Activated CD4-positive, alpha-beta memory T cell treated with anti-CD3 and anti-CD28 coated beads for 36 hours (primary cell): Measurements from ENCODE around the gene LHFPL2. TPM values are rescaled to one million over a fixed set of nuclear protein-coding genes. Genes with fewer than 3 reads are reported as not detected.
"Not testable (repeated sequence)": the region's sequence is repeated elsewhere in the genome, so short reads cannot be mapped to it uniquely, and the experiment has no call there.

Experiments used
- CTCF ChIA-PET: fragments of 350-600 bp; sonication (Branson Sonifier 250); formaldehyde crosslinking; loops from one replicate; lab custom pipeline; 2021; ENCODE audit warnings: antibody characterized with exemption, inconsistent platforms; lab: Charles Lee
- POLR2A ChIA-PET: fragments of 350-600 bp; sonication (Branson Sonifier 250); formaldehyde crosslinking; loops from one replicate; lab custom pipeline; 2021; ENCODE audit warnings: antibody characterized with exemption; lab: Charles Lee
- DNase-seq: peaks from one replicate; pipeline ENCODE4 v3.0.0-alpha.2; 2020
- H3K27ac Mint-ChIP-seq: one replicate; pipeline ENCODE4 v1.8.0; 2021; ENCODE audit warnings: mixed read lengths
- H3K27me3 Mint-ChIP-seq: one replicate; pipeline ENCODE4 v1.8.0; 2021; ENCODE audit warnings: mixed read lengths
- H3K36me3 Mint-ChIP-seq: one replicate; pipeline ENCODE4 v1.8.0; 2021; ENCODE audit warnings: mixed read lengths
- H3K4me1 Mint-ChIP-seq: one replicate; pipeline ENCODE4 v1.8.0; 2021; ENCODE audit warnings: low read depth, mixed read lengths
- H3K4me3 Mint-ChIP-seq: one replicate; pipeline ENCODE4 v1.8.0; 2021; ENCODE audit warnings: mild to moderate bottlenecking, mixed read lengths
- H3K9me3 Mint-ChIP-seq: one replicate; pipeline ENCODE4 v1.8.0; 2021; ENCODE audit warnings: mixed read lengths
- intact Hi-C: fragments of 100-400 bp; cut with micrococcal nuclease; formaldehyde crosslinking; loops from one replicate; pipeline ENCODE4 v1.15.1; 2023
- total RNA-seq, 2 experiments: library from RNA; stranded (reverse); gene quantifications; one replicate each; pipeline ENCODE4 v1.2.3, GENCODE V29; 2021

LHFPL2 gene
- total RNA-seq, 2 experiments from 2014 or later = 0.05 to 0.19 TPM

DNA sequence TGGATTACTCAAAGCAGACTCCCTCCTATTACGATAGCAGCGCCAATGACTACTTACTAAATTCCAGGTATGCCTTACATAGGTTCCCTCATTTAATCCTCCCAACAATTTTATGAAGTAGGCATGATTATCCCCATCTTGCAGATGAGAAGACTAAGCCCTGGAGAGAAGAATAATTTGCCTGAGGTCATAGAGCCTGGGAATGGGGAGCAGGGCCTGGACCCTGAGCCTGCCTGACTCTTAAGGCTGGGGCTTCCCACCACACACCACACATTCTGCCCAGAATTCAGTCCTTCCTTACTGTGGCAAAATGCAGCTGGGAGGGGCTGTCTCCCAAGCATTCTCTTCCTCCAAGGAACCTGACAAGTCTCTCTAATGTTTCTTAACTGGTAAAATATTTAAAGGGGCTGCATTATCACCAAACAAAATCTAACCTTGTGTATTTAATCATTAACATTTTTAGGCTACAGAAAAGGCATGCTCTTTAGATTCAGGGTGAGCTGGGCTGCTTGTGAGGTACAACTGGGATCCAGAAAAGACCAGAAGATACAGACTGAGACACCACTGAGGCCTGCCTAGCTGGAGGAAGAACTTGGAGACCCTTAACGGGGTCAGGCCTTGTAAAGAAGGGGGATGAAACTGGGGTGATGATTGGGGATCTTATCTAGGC, 26.1 kb downstream of the LHFPL2 start:
- Mint-ChIP-seq H3K9me3 (peaks cover 2% of the 10 kb centered on the region), H3K27me3 (peaks cover 1% of the 10 kb centered on the region)
- POLR2A ChIA-PET = no interaction called here

DNA sequence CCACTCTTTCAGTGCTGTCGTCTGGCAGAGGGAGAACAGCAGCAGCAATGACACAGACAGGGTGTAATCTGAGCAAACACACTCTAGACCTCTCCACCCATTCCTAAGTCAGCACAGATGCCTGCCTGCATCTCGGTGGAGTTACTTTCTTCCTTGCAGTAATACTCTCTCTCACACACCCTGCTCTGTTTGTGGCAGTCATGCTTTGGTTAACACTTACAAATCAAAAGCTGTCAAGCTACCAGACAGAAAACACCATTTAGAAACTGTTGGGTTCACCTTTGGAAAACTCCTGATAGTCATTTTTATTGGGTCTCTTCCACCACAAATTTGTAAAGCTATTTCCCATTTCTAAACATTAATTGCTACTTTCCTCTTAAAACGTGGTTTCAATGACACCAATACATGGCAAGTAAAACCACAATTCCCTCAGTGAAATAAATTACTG, 27.3 kb downstream of the LHFPL2 start:
- ChIA-PET POLR2A (no interaction called here), CTCF (no interaction called here)
- intact Hi-C loops = no loop called here
- H3K4me1 Mint-ChIP-seq = no peaks in the 10 kb centered on the region
- H3K27ac Mint-ChIP-seq = no peak overlapping the region
- H3K27me3 Mint-ChIP-seq = no peaks in the 10 kb centered on the region
- DNase-seq = no peak
- H3K36me3 Mint-ChIP-seq = no peaks in the 10 kb centered on the region
- no peak overlapping the region for H3K4me3 Mint-ChIP-seq
- H3K9me3 Mint-ChIP-seq = peaks cover 2% of the 10 kb centered on the region

More for the DNA sequence above, 26.1 kb downstream of the LHFPL2 start:
- Mint-ChIP-seq H3K4me1 (no peaks in the 10 kb centered on the region), H3K4me3 (no peak overlapping the region), H3K27ac (no peak overlapping the region), H3K36me3 (no peaks in the 10 kb centered on the region)
- CTCF ChIA-PET = no interaction called here
- DNase-seq = no peak
- intact Hi-C loops = no loop called here

DNA sequence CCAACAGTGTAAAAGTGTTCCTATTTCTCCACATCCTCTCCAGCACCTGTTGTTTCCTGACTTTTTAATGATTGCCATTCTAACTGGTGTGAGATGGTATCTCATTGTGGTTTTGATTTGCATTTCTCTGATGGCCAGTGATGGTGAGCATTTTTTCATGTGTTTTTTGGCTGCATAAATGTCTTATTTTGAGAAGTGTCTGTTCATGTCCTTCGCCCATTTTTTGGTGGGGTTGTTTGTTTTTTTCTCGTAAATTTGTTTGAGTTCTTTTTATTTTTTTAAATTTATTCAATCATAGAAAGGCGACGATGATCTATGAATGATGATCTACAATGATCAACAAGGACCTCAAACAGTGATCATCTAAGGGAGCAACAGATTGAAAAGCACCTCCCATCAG, 28.5 kb downstream of the LHFPL2 start:
- H3K27me3 Mint-ChIP-seq, intact Hi-C loops, H3K9me3 Mint-ChIP-seq, CTCF ChIA-PET, POLR2A ChIA-PET, H3K4me3 Mint-ChIP-seq, H3K27ac Mint-ChIP-seq, H3K4me1 Mint-ChIP-seq, H3K36me3 Mint-ChIP-seq, DNase-seq: not testable (repeated sequence)

DNA sequence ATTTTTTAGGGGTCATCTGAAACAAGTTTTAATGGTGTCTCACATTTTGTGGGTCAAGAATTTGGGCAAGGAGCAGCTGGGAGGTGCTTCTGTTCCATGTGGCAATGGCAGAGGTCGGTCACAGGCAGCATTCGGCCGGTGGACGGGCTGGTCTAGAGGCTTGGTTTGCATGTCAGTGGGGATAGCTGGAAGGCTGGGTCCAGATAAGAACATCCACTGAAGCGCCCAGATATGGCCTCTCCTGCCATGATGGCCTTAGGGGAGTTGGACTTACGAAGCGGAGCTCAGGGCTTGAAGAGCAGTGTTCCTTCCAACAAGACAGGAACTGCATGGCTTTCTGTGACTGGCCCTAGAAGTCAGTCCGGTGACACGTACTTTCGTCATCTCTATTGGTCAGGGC, 30.3 kb downstream of the LHFPL2 start:
- ChIA-PET POLR2A (interaction anchor here (0.6 kb wide), 1 partner anchor 819 kb away, joined by 4 read pairs; no protein-coding TSS in a partner anchor), CTCF (no interaction called here)
- H3K4me3 Mint-ChIP-seq = no peak overlapping the region
- intact Hi-C loops = no loop called here
- no peaks in the 10 kb centered on the region for H3K36me3 Mint-ChIP-seq
- DNase-seq = no peak
- H3K27me3 Mint-ChIP-seq = no peaks in the 10 kb centered on the region
- peaks cover 2% of the 10 kb centered on the region for H3K9me3 Mint-ChIP-seq
- H3K4me1 Mint-ChIP-seq = no peaks in the 10 kb centered on the region
- H3K27ac Mint-ChIP-seq = no peak overlapping the region

DNA sequence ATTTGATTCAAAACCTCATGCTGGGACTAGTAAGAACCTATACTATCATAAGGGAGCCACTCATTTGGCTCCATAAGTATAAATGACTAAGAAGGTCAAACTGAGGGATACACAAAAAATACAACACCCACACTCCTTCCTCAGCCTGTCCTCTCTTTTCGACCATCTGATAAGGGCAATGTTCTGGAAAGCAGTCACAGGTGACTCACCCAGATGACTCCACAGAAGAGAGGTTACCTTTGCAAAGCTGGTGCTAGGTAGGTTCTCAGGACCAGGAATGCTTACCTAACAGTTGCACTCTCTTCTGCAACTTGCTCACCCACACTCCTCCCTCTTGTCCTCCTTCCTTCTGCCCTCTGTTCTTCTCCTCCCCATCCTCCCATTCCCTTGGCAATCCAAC, 32.9 kb downstream of the LHFPL2 start:
- no peaks in the 10 kb centered on the region for H3K36me3 Mint-ChIP-seq
- CTCF ChIA-PET = no interaction called here
- peaks cover 2% of the 10 kb centered on the region for H3K9me3 Mint-ChIP-seq
- no peak overlapping the region for H3K27ac Mint-ChIP-seq
- H3K27me3 Mint-ChIP-seq = no peaks in the 10 kb centered on the region
- POLR2A ChIA-PET = no interaction called here
- no peaks in the 10 kb centered on the region for H3K4me1 Mint-ChIP-seq
- intact Hi-C loops = no loop called here
- no peak for DNase-seq
- no peak overlapping the region for H3K4me3 Mint-ChIP-seq

DNA sequence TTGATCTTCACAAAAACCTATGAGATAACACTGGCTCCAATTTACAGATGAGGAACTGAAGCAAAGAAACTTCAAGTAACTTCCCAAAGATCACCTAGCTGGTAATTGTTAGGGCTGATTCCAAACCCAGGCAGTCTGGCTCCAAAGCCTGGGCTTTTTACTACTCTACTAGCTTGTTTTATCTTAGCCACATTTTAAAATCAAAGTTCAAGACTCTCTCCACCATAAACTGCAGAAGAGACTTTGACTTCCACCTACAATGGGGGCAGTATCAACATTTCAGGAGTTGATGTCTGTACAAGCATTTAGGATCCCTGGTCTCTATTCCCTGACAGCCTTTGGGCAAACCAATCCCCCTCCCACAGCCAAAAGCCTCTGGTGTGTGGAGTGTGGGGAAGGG, 33.8 kb downstream of the LHFPL2 start:
- POLR2A ChIA-PET = no interaction called here
- Mint-ChIP-seq H3K36me3 (no peaks in the 10 kb centered on the region), H3K27me3 (no peaks in the 10 kb centered on the region), H3K4me1 (no peaks in the 10 kb centered on the region), H3K9me3 (no peaks in the 10 kb centered on the region), H3K27ac (no peak overlapping the region), H3K4me3 (no peak overlapping the region)
- intact Hi-C loops = no loop called here
- CTCF ChIA-PET = no interaction called here
- no peak for DNase-seq

DNA sequence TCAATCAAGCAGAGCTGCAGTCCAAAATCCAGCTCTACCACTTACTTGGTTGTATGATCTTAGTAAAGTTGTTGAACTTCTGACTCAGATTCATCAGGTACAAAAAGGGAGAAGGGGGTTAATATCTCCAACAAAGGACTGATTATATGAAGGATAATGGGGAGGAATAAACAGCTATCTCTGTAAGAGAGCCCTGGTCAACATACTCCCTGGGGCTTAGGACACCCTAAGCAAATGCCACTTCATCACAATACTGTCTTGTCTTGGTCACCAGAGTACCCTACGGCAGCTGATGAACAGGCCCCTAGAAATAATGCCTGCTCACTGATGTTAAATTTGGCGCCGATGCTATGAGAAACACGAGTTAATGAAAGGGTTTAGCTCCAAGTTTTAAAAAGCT, 34.8 kb downstream of the LHFPL2 start:
- DNase-seq = no peak
- Mint-ChIP-seq H3K36me3 (no peaks in the 10 kb centered on the region), H3K27me3 (peaks cover 1% of the 10 kb centered on the region), H3K4me1 (no peaks in the 10 kb centered on the region), H3K27ac (no peak overlapping the region), H3K9me3 (no peaks in the 10 kb centered on the region), H3K4me3 (no peak overlapping the region)
- intact Hi-C loops = no loop called here
- CTCF ChIA-PET = no interaction called here
- POLR2A ChIA-PET = no interaction called here

DNA sequence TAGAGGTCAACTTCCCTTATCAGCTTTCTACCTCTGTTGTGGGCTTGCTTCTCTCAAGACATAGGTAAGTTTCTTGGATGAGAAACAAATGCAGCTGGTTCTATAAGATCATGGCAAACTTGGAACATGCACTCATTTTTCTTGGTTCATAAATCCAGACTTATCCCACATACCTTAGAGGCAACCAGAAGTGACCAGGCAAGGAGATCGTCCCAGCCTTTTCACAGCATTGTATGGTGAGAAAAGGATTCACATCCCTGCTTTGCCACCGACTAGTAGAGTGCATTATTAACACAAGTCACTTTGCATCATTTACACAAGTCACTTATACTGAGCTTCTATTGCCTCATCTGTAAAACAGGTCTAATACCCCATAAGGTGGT, 35.4 kb downstream of the LHFPL2 start:
- Mint-ChIP-seq H3K4me3 (no peak overlapping the region), H3K27me3 (peaks cover 1% of the 10 kb centered on the region), H3K36me3 (no peaks in the 10 kb centered on the region), H3K4me1 (no peaks in the 10 kb centered on the region), H3K9me3 (no peaks in the 10 kb centered on the region), H3K27ac (no peak overlapping the region)
- intact Hi-C loops = no loop called here
- POLR2A ChIA-PET = no interaction called here
- DNase-seq = no peak
- CTCF ChIA-PET = no interaction called here

DNA sequence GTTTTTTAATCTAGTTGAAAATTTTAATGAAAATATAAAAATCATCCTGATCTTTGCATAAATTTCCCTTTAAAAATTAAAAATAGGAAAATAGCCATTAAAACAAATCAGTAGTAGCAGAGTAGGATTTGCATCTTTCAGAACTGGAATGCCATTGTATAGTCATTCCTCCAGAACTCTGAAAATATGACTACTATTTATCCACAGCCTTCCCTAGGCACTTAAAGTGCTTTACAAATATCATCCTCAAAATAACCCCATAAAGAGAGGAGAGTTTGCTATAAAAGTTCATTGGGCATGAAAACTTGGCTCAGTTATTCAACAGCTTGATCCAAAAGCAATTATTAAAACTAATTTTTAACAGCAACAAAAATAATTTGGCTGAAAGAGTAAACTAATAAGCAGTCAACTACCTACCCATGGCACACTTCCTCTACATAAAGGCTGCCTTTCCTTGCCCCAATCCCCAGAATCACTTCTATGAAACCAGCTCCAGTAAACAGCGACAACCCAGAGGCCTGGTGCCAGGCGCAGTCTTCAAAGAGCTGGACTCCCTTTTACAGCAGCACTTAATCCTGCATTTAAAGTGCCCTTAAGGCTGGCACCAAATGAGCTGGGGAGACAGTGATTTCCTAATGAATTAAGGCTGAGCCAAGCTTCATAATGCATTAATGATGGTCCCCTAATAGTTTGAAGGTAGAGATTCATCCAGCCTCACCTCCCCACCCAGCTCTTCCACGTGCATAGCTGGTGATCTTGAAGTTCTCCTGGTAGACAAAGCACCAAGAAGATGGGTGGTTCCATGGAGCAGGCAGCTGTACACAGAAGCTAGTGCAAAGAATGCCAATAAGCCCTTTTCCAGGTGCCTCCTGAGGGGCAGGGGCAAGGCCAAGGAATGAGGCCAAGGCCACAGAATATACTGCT, 36.1 kb downstream of the LHFPL2 start:
- H3K27me3 Mint-ChIP-seq = peaks cover 1% of the 10 kb centered on the region
- no peak overlapping the region for H3K4me3 Mint-ChIP-seq
- H3K9me3 Mint-ChIP-seq = no peaks in the 10 kb centered on the region
- intact Hi-C loops = no loop called here
- H3K4me1 Mint-ChIP-seq = no peaks in the 10 kb centered on the region
- no peaks in the 10 kb centered on the region for H3K36me3 Mint-ChIP-seq
- no peak for DNase-seq
- H3K27ac Mint-ChIP-seq = no peak overlapping the region
- CTCF ChIA-PET = no interaction called here
- POLR2A ChIA-PET = no interaction called here

DNA sequence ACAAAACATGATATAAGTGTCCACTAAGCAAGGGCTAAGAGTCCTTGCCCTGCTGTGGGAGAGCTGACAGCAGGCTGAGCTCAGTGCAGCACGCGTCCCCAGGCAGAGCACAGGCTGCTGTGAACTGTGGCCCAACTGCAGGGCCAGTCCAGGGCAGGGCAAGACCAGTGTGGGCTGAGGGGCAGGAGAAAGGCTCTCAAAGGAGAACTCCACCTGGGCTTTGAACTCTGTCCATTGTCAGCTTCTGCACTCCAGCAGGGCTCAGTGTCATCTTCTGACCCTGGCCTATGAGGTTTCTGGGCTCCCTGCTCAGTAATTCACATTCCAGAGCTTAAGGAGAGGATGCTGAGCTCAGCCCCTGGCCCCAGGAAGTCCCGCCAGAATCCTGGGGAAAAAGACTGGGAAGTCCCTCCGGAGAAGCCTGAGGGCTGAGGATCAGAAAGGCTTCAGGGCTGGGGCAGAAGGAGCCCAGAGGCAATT, 37.4 kb downstream of the LHFPL2 start:
- H3K9me3 Mint-ChIP-seq = no peaks in the 10 kb centered on the region
- no peaks in the 10 kb centered on the region for H3K36me3 Mint-ChIP-seq
- ChIA-PET CTCF (interaction anchor here (0.6 kb wide), 1 partner anchor 800 kb away, joined by 3 read pairs; no protein-coding TSS in a partner anchor), POLR2A (interaction anchor here (0.9 kb wide), 1 partner anchor 42 kb away, joined by 3 read pairs; no protein-coding TSS in a partner anchor)
- no peak for DNase-seq
- intact Hi-C loops = no loop called here
- no peaks in the 10 kb centered on the region for H3K4me1 Mint-ChIP-seq
- no peak overlapping the region for H3K4me3 Mint-ChIP-seq
- H3K27me3 Mint-ChIP-seq = peaks cover 1% of the 10 kb centered on the region
- H3K27ac Mint-ChIP-seq = no peak overlapping the region

DNA sequence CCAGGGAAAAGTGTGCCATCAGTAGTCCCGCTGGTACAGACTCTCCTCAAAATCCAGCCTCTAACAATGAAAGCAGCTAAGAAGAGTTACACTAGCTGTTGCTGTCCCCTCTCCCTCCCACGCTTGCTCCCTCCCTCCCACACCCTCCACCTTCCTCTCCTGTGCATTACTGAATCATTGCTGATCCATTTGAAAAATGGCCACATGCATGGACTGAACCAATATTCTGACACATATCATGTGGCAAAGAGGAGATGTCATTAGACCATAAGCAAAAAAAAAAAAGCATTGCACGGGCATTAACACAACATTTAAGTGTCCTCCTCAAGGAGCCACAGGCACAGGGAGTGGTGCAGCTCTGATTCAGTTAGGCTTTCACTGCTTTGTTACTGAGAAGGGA, 37.9 kb downstream of the LHFPL2 start:
- H3K4me3 Mint-ChIP-seq = no peak overlapping the region
- H3K36me3 Mint-ChIP-seq = no peaks in the 10 kb centered on the region
- no peak overlapping the region for H3K27ac Mint-ChIP-seq
- intact Hi-C loops = no loop called here
- peaks cover 1% of the 10 kb centered on the region for H3K27me3 Mint-ChIP-seq
- no peaks in the 10 kb centered on the region for H3K9me3 Mint-ChIP-seq
- CTCF ChIA-PET = interaction anchor here (0.6 kb wide), 1 partner anchor 800 kb away, joined by 3 read pairs; no protein-coding TSS in a partner anchor
- H3K4me1 Mint-ChIP-seq = no peaks in the 10 kb centered on the region
- POLR2A ChIA-PET = interaction anchor here (0.9 kb wide), 1 partner anchor 42 kb away, joined by 3 read pairs; no protein-coding TSS in a partner anchor
- no peak for DNase-seq

DNA sequence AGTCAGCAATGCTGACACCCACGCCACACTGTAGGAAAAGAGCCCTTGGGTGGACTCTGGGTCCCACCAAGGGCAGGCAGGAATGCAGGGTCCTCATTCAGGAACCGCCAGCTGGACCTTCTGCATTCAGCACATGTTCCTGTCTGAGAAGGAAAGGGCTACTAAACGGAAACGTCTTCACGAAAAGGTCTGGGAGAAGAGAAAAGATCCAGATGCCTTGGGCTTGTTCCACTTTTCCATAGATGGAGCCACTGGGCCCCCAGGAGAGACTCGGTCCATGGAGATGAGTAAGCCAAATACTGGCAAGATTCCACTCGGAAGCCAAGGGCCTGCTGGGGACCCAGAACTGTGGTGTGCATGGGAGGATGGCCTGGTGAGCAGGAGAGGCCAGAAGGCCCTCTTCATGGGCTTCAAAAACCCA, 38.4 kb downstream of the LHFPL2 start:
- intact Hi-C loops = no loop called here
- Mint-ChIP-seq H3K27ac (no peak overlapping the region), H3K4me3 (no peak overlapping the region), H3K27me3 (peaks cover 1% of the 10 kb centered on the region), H3K9me3 (no peaks in the 10 kb centered on the region), H3K36me3 (no peaks in the 10 kb centered on the region), H3K4me1 (no peaks in the 10 kb centered on the region)
- ChIA-PET POLR2A (no interaction called here), CTCF (no interaction called here)
- no peak for DNase-seq
